ENCODE results near the gene SDK2.

- TF ChIP-seq CTCF (IDR thresholded peaks at IDR 0.05) (no peak), POLR2A (IDR thresholded peaks at IDR 0.05) (no peak), POLR2AphosphoS5 (IDR thresholded peaks at IDR 0.05) (no peak)
Observed at GRCh38 chr17:73650617-73651200, 6.5 kb upstream of the SDK2 start.

All from prostate gland (tissue), 2 donors.